ENCODE results near the gene MYO18A.
A peak's percentile ranks its signal among the peaks of the same experiment; 100 is the strongest.
"Not testable (repeated sequence)": the region's sequence is repeated elsewhere in the genome, so short reads cannot be mapped to it uniquely, and the experiment has no call there.

The MYO18A gene

DNA sequence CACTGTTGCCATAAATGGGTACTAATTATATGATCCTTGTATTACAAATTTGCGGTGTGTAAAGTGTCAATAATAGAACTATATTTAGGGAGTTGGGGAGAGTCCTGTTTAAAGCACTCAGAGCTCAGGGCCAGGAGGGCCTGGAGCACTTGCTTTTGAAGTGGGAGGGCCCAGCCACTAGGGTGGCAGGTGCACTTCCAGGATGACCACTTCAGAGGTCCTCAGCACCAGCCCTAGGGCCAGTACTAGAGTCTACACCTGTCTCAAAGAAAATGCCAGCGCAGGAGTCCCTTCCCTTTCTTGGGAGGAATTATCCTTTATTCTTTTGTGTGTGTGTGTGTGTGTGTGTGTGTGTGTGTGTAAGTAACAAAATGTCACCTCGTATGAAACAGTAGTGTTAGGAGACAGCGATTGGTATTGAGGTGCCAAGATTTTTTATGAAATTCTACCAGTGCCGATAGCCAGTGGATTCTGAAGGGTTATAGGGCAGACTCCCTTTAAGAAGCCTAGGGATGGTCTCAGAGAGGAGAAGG lies 31.9 kb downstream of the MYO18A start:
- no peak for DNase-seq (ENCODE audit: low read depth)
- TF ChIP-seq, protein P1, sequence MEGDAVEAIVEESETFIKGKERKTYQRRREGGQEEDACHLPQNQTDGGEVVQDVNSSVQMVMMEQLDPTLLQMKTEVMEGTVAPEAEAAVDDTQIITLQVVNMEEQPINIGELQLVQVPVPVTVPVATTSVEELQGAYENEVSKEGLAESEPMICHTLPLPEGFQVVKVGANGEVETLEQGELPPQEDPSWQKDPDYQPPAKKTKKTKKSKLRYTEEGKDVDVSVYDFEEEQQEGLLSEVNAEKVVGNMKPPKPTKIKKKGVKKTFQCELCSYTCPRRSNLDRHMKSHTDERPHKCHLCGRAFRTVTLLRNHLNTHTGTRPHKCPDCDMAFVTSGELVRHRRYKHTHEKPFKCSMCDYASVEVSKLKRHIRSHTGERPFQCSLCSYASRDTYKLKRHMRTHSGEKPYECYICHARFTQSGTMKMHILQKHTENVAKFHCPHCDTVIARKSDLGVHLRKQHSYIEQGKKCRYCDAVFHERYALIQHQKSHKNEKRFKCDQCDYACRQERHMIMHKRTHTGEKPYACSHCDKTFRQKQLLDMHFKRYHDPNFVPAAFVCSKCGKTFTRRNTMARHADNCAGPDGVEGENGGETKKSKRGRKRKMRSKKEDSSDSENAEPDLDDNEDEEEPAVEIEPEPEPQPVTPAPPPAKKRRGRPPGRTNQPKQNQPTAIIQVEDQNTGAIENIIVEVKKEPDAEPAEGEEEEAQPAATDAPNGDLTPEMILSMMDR (IDR thresholded peaks at IDR 0.05; ENCODE audit: control insufficient read depth, extremely low read depth, insufficient read depth) = no peak
- H3K4me3 ChIP-seq (ENCODE audit: low read depth, low read length) = peak overlapping the region; percentile 55

DNA sequence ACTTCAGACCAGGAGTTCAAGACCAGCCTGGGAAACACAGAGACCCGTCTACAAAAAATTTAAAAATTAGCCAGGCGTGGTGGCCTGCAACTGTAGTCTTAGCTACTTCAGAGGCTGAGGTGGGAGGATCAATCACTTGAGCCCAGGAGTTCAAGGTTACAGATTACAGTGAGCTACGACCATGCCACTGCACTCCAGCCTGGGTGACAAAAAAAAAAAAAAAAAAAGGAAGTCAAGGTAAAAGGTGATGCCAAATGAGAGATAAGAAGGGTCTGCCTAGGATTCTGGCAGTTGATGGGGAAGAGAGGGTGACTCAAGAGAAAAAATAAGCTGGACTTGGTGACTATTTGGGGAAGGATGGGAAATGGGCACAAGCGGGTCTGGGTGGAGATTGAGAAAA lies 32.5 kb downstream of the MYO18A start:
- H3K4me3 ChIP-seq (ENCODE audit: low read depth, low read length) = no peak overlapping the region
- TF ChIP-seq, protein P1 (IDR thresholded peaks at IDR 0.05; ENCODE audit: control insufficient read depth, extremely low read depth, insufficient read depth) = no peak
- DNase-seq (ENCODE audit: low read depth) = no peak

DNA sequence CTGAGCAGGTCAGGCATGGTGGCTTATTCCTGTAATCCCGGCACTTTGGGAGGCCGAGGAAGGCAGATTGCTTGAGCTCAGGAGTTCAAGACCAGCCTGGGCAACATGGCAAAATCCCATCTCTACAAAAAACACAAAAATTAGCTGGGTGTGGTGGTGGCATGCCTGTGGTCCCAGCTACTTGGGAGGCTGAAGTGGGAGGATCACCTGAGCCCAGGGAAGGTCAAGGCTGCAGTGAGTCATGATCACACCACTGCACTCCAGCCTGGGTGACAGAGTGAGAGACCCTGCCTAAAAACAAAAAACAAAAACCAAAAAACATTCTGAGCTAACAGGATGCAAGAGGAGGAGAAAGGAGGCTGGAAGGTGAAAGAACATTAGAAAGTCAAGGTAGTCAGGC lies 33.0 kb downstream of the MYO18A start:
- DNase-seq (ENCODE audit: low read depth); H3K4me3 ChIP-seq (ENCODE audit: low read depth, low read length): not testable (repeated sequence)

DNA sequence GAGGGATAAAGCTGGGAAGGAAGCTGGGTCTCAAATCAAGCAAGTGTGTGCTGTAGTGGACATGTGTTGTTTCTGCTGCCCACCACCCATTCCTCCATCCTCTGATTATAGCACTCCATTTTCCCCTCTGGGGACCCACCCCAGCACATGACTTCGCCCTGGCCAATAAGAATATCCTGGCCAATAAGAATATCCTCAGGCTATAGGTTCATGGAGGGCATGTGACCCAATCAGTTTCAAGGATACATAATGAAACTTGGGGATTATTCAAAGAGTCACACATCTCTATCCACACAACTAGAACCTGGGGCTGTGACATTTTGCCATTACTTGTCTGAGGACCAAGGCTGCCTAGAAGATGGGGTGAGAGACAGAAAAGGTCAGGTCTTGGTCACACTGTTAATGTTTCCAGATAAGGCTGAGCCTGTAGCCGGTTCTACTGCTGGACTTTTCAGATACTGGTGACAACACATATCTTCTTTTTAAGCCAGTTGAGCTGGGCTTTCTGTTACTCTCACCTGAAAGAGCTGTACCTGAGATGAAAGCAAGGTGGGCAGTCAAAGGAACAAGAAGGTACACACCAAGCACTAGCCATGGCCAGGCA lies 33.7 kb downstream of the MYO18A start:
- DNase-seq (ENCODE audit: low read depth) = no peak
- no peak overlapping the region for H3K4me3 ChIP-seq (ENCODE audit: low read depth, low read length)
- TF ChIP-seq, protein P1 (IDR thresholded peaks at IDR 0.05; ENCODE audit: control insufficient read depth, extremely low read depth, insufficient read depth) = no peak

DNA sequence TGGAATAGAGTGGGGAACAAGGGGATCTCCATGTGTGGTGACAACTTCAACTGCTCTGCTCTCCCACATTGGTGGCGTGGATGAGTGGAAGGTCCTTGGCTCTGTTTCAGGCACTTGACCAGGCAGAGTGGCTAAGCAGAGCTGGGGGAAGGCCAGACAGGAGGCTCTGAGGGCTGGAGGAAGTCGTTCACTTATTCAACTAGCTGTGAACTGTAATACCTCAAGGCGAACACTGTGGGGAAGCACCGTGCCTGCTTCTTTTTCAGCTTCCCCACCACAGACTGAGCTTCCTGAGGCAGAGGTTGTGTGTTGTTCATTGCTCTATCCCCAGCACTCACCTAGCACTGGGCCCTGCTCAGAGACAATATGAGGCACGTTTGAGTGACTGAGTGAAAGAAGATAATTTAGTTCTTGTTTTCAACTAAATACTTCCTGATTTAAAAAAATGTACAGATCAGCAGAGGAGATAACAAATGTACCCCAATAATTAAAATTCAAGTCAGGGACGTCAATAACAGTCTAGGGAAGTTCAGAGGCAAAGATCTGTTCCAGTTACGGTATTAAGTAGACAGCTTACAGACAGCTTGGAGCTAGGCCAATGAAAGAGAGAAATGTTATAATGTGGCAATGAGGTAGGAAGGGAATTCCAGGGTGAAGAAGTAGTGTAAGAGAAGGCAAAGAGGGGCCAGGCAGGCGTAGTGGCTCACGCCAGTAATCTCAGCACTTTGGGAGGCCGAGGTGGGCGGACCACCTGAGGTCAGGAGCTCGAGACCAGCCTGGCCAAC lies 34.7 kb downstream of the MYO18A start:
- no peak for DNase-seq (ENCODE audit: low read depth)
- TF ChIP-seq, protein P1 (IDR thresholded peaks at IDR 0.05; ENCODE audit: control insufficient read depth, extremely low read depth, insufficient read depth) = peak; percentile 75
- H3K4me3 ChIP-seq (ENCODE audit: low read depth, low read length) = no peak overlapping the region

DNA sequence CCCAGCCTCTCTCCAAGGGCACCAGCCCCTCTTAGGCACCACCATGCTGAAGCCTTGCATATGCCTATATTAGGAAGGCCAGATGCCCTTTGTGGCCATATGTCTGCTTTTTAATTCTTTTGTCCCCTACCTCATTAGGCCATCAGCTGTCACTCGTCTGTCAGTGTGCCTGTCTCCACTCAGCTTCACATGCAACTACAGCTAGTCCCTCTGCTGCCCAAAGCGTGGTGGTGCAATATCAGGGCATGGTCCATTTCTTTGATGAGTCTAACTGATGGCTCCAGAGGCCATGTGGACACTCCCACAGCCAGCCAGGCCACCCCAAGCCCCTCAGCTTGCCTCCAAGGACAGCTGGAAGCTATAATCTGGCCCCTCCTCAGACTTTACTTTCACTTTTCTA lies 36.3 kb downstream of the MYO18A start:
- DNase-seq (ENCODE audit: low read depth) = no peak
- H3K4me3 ChIP-seq (ENCODE audit: low read depth, low read length) = no peak overlapping the region
- TF ChIP-seq, protein P1 (IDR thresholded peaks at IDR 0.05; ENCODE audit: control insufficient read depth, extremely low read depth, insufficient read depth) = peak; percentile 32

DNA sequence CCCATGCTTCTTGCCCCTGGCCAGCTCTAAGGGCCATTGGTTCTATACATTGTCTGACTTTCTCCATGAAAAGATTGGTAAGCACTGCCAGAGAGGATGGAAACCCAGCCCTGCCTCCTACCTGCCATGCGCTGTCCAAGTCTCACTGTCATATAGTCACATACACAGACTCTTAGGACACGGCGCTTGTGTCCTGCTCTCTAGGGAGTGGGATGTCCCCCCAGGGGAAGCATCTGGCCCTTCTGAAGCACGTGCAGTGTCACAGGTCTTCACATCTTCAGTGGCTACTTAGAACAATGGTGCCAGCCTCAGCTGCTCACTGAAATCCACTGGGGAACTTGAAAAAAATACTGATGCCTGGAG lies 38.7 kb downstream of the MYO18A start:
- TF ChIP-seq, protein P1 (IDR thresholded peaks at IDR 0.05; ENCODE audit: control insufficient read depth, extremely low read depth, insufficient read depth) = no peak
- no peak for DNase-seq (ENCODE audit: low read depth)
- H3K4me3 ChIP-seq (ENCODE audit: low read depth, low read length) = no peak overlapping the region

All from LNCaP clone FGC (cell line).